Gastroesophageal sphincter (tissue), 4 donors: ENCODE results near the gene KLRC2. TPM values are rescaled to one million over a fixed set of nuclear protein-coding genes. Genes with fewer than 3 reads are reported as not detected.
"Not testable (repeated sequence)": the region's sequence is repeated elsewhere in the genome, so short reads cannot be mapped to it uniquely, and the experiment has no call there.

Source experiments
- ATAC-seq: fragments of 150-250 bp; one replicate; pipeline ENCODE4 v1.9.1; 2016; ENCODE audit warnings: mild to moderate bottlenecking, moderate library complexity
- H3K27ac ChIP-seq, 4 donors: fragments of 200-600 bp; sonication (generic) in 3 of 4; 1 replicate in 3 of 4; 2 replicates in 1 of 4; pipeline ENCODE4 v1.5.1; 2016 to 2019
- H3K27me3 ChIP-seq: fragments of 200-600 bp; sonication (generic); one replicate; pipeline ENCODE4 v1.5.1; 2019
- H3K36me3 ChIP-seq, 2 donors: fragments of 200-600 bp; sonication (generic); one replicate each; pipeline ENCODE4 v1.5.1; 2019; ENCODE audit warnings: control low read depth in 1 of 2
- H3K4me1 ChIP-seq, 3 donors: fragments of 200-600 bp; sonication (generic); 1 replicate in 2 of 3; 2 replicates in 1 of 3; pipeline ENCODE4 v1.5.1; 2016 to 2019; ENCODE audit warnings: control low read depth in 2 of 3
- H3K4me3 ChIP-seq, 2 donors: fragments of 200-600 bp; sonication (generic); one replicate each; pipeline ENCODE4 v1.5.1; 2019; ENCODE audit warnings: mild to moderate bottlenecking in 1 of 2, moderate library complexity in 1 of 2
- H3K9me3 ChIP-seq, 3 donors: fragments of 200-600 bp; sonication (generic); one replicate each; pipeline ENCODE4 v1.5.1; 2017 to 2019; ENCODE audit warnings: control low read depth in 2 of 3
- EP300 ChIP-seq: sonication (generic); formaldehyde crosslinking; IDR thresholded peaks from one replicate; pipeline ENCODE4 v1.6.1; 2017; ENCODE audit warnings: antibody characterized with exemption, mild to moderate bottlenecking
- POLR2A ChIP-seq, 2 donors: fragments of 450-650 bp; IDR thresholded peaks; one replicate each; pipeline ENCODE4 v1.6.1; 2017; ENCODE audit warnings: antibody characterized with exemption in 2 of 2, mild to moderate bottlenecking in 2 of 2, moderate library complexity in 1 of 2
- POLR2AphosphoS5 ChIP-seq: sonication (generic); formaldehyde crosslinking; IDR thresholded peaks from one replicate; pipeline ENCODE4 v1.6.1; 2017; ENCODE audit warnings: antibody characterized with exemption
- WGBS, 2 donors: methylation state at CpG; one replicate each; pipeline ENCODE4 v1.1.5; 2018; ENCODE audit warnings: low coverage in 1 of 2; 5-methylcytosine and 5-hydroxymethylcytosine counted together
- total RNA-seq, 4 donors: library from RNA; depleted of rRNA; stranded (reverse); fragments of >200 nt; gene quantifications; one replicate each; pipeline ENCODE4 v1.1.0, GENCODE V29; 2016
- TF ChIP-seq, protein P1 (sequence below), 4 experiments: fragments of 200-600 bp in 2 of 4; fragments of 450-650 bp in 2 of 4; sonication (generic) in 1 of 4; IDR thresholded peaks; one replicate each; pipeline ENCODE4 v1.5.1; 2017 to 2019; ENCODE audit warnings: antibody characterized with exemption in 4 of 4, mild to moderate bottlenecking in 2 of 4, moderate library complexity in 2 of 4

KLRC2 gene
- total RNA-seq, 4 donors from 2014 or later = 0.40 TPM; not detected in 3

DNA sequence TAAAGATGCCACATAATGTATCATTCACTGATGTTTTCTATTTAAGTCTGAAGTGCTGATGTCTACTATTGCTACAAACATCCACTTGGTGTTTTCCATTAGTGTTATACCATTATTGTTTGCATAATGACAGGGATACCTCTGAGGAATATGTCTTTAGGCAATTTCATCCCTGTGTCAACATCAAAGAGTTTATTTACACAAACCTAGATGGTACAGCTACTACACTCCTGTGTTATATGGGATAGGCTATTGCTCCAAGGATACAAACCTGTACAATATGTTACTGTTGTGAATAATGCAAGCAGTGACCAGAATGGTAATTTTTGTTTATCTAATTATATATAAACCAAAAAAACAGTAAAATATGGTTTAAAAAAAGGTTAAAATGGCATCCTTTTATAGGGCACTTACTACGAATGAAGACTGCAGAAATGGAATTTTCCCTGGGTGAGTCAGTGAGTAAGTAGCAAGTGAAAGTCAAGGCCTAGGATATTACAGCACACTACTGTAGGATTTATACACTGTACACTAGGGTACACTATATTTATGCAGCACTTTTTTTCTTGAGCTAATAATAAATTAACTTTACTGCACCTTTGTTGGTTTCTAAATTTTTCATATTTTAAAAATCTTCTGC, 11.4 kb downstream of the KLRC2 start:
- not testable (repeated sequence) for H3K27me3 ChIP-seq, H3K9me3 ChIP-seq, H3K4me1 ChIP-seq, H3K27ac ChIP-seq, ATAC-seq, H3K4me3 ChIP-seq, H3K36me3 ChIP-seq
- no CpG with 5 or more reads among the region's 1 CpG for WGBS, 2 donors

DNA sequence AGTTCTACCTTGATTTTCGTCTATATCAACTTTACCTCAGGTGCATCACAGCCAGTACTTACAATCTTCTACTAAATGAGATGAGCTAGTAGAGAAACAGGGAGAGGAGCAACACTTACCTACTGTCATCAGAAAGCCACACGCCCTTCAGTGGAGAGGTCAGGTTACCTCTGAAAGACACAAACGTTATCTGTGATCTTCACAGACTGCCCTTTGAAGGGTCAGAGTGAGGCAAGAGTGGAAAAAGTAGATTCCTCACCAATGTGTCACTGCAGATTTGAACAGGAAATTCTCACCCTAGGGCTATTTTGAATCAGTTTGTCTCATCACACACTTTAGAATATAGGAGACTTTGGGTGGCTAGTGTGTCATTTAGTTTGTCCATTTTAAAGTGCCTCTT, 13.7 kb downstream of the KLRC2 start:
- not testable (repeated sequence) for H3K4me3 ChIP-seq, H3K27me3 ChIP-seq, ATAC-seq, H3K4me1 ChIP-seq, H3K9me3 ChIP-seq, H3K36me3 ChIP-seq, H3K27ac ChIP-seq
- 17 to 25% methylated on average over 1 of the region's 3 CpGs for WGBS, 2 donors

DNA sequence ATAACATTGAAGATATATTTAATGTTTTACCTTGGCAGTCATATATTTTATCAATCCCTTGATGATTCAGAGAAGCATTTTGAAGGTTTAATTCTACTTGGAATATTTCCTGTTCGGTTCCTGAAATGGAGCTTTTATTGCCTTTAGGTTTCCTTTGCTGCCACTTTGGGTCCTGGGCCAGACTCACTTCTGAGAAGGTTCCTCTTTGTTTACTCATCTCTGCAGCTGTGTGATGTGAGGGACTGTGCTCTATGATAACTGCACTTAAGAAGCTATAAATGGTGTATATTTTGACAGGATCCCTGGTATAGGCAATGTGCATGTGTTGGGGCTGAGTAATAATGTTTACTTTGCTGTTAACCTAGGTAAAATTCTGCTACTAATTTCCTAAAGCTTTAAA, 15.5 kb downstream of the KLRC2 start, which contains the start of gene KLRC3:
KLRC3 (minus strand) TSS at position 262 of the 400 bp plus-strand sequence; CDS start at position 217, 45 bp downstream.
- WGBS, 2 donors = 0% methylated on average over 1 of the region's 1 CpG; no CpG with 5 or more reads in 1 of the 2 donors
- not testable (repeated sequence) for H3K4me3 ChIP-seq, ATAC-seq

DNA sequence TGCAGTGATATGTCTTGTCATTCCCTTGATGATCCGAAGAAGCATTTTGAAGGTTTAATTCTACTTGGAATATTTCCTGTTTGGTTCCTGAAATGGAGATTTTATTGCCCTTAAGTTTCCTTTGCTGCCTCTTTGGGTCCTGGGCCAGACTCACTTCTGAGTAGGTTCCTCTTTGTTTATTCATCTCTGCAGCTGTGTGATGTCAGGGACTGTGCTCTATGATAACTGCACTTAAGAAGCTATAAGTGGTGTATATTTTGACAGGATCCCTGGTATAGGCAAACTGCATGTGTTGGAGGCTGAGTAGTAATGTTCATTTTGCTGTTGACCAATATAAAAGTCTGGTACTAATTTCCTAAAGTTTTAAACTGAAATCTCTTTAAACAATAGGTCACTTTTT, 26.4 kb downstream of the KLRC2 start, which contains the start of gene KLRC4:
KLRC4 (minus strand) TSS at position 366 of the 400 bp plus-strand sequence; CDS start at position 184, 182 bp downstream.
- 0% methylated on average over 1 of the region's 1 CpG for WGBS, 2 donors

More for the DNA sequence above, 15.5 kb downstream of the KLRC2 start, which contains the start of gene KLRC3:
- not testable (repeated sequence) for H3K4me1 ChIP-seq, H3K27me3 ChIP-seq, H3K9me3 ChIP-seq, H3K27ac ChIP-seq, H3K36me3 ChIP-seq

DNA sequence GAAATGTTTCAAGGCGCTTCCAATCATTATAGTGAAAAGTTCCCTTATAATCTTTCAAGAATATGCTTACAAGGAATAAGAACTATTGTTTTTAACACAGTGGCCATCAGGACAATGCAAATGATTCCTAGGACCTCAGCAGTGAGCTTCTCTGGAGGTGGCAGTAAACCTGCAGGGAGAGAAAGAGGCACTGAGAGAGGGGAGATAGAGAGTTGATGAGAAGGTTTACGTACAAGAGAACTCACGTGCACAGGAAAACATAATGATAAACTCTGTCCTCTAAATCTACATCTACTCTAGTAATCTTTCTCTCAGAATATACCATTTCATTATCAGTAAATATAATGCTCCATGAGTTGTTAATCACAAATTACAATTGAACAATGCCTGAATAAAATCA, 27.0 kb downstream of the KLRC2 start:
- TF ChIP-seq POLR2AphosphoS5 (no peak), EP300 (no peak), POLR2A (IDR thresholded peaks at IDR 0.05) (no peak)
- TF ChIP-seq, protein P1, sequence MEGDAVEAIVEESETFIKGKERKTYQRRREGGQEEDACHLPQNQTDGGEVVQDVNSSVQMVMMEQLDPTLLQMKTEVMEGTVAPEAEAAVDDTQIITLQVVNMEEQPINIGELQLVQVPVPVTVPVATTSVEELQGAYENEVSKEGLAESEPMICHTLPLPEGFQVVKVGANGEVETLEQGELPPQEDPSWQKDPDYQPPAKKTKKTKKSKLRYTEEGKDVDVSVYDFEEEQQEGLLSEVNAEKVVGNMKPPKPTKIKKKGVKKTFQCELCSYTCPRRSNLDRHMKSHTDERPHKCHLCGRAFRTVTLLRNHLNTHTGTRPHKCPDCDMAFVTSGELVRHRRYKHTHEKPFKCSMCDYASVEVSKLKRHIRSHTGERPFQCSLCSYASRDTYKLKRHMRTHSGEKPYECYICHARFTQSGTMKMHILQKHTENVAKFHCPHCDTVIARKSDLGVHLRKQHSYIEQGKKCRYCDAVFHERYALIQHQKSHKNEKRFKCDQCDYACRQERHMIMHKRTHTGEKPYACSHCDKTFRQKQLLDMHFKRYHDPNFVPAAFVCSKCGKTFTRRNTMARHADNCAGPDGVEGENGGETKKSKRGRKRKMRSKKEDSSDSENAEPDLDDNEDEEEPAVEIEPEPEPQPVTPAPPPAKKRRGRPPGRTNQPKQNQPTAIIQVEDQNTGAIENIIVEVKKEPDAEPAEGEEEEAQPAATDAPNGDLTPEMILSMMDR (IDR thresholded peaks at IDR 0.05) = no peak
- no peaks in the 10 kb centered on the region for H3K36me3 ChIP-seq
- no peaks in the 10 kb centered on the region for H3K4me1 ChIP-seq
- 48 to 64% methylated on average over 3 of the region's 3 CpGs for WGBS, 2 donors
- H3K27me3 ChIP-seq = no peaks in the 10 kb centered on the region
- peaks cover 0 to 5% (median 0%) of the 10 kb centered on the region in 3 donors for H3K9me3 ChIP-seq
- H3K27ac ChIP-seq = no peak overlapping the region
- no peak overlapping the region for H3K4me3 ChIP-seq
- no peak for ATAC-seq

More for the DNA sequence above, 26.4 kb downstream of the KLRC2 start, which contains the start of gene KLRC4:
- no peak within 1 kb of the TSS for H3K4me3 ChIP-seq
- ATAC-seq = no peak
- H3K27me3 ChIP-seq = no peaks in the 10 kb centered on the region
- TF ChIP-seq POLR2AphosphoS5 = no peak
- no peak for TF ChIP-seq EP300
- no peak for TF ChIP-seq POLR2A (IDR thresholded peaks at IDR 0.05)
- TF ChIP-seq, protein P1 (IDR thresholded peaks at IDR 0.05) = no peak
- H3K27ac ChIP-seq = no peak within 1 kb of the TSS
- no peaks in the 10 kb centered on the region for H3K4me1 ChIP-seq
- H3K9me3 ChIP-seq = peaks cover 0 to 5% (median 0%) of the 10 kb centered on the region in 3 donors
- H3K36me3 ChIP-seq = no peaks in the 10 kb centered on the region

DNA sequence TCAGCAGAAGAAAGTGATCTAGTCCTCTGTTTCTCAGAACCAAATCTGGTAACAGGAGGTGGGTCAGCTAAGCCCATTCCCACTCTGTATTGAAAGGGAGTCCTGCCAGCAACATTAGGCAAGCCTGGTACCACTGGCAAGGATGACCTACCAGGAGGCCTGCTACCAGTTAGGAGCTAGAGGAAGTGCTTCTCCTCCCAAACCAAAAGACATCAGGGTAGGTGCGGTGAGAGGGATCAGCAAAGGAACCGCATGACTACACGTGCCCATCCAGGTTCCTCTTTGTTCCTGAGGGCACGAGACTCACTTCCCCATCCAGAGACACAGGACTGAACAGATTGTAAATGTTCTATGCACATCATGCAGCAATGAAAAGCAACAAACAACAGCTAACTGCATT, 29.1 kb downstream of the KLRC2 start:
- ATAC-seq = no peak
- TF ChIP-seq EP300 (no peak), POLR2AphosphoS5 (no peak), POLR2A (IDR thresholded peaks at IDR 0.05) (no peak)
- TF ChIP-seq, protein P1 (IDR thresholded peaks at IDR 0.05) = no peak
- Histone ChIP-seq H3K27me3 (no peaks in the 10 kb centered on the region), H3K4me3 (no peak overlapping the region), H3K4me1 (no peaks in the 10 kb centered on the region), H3K36me3 (no peaks in the 10 kb centered on the region), H3K27ac (no peak overlapping the region), H3K9me3 (peaks cover 0 to 5% (median 0%) of the 10 kb centered on the region in 3 donors)
- WGBS, 2 donors = 75% methylated on average over 2 of the region's 4 CpGs; no CpG with 5 or more reads in 1 of the 2 donors
